ENCODE results near the gene TIFAB.

The TIFAB gene

GRCh38 chr5:135437422-135437795 is 14.7 kb downstream of the TIFAB start:
- no peak overlapping the region for H3K4me3 ChIP-seq (ENCODE audit: low read length)
- TF ChIP-seq ZNF274 (IDR thresholded peaks at IDR 0.05; ENCODE audit: low read depth, low read length) = no peak

- TF ChIP-seq ZNF274 (IDR thresholded peaks at IDR 0.05; ENCODE audit: low read depth, low read length) = no peak
- no peak overlapping the region for H3K4me3 ChIP-seq (ENCODE audit: low read length)
These were observed 15.2 kb downstream of the TIFAB start for GRCh38 chr5:135436951-135437418.

GRCh38 chr5:135435467-135436330 is 16.5 kb downstream of the TIFAB start:
- H3K4me3 ChIP-seq (ENCODE audit: low read length) = no peak overlapping the region
- TF ChIP-seq ZNF274 (IDR thresholded peaks at IDR 0.05; ENCODE audit: low read depth, low read length) = no peak

- TF ChIP-seq ZNF274 (IDR thresholded peaks at IDR 0.05; ENCODE audit: low read depth, low read length) = no peak
- H3K4me3 ChIP-seq (ENCODE audit: low read length) = no peak overlapping the region
These were observed 17.3 kb downstream of the TIFAB start for GRCh38 chr5:135434591-135435466.

GRCh38 chr5:135433681-135434426 is 18.3 kb downstream of the TIFAB start:
- TF ChIP-seq ZNF274 (IDR thresholded peaks at IDR 0.05; ENCODE audit: low read depth, low read length) = no peak

GRCh38 chr5:135432113-135432512 is 20.0 kb downstream of the TIFAB start:
- H3K4me3 ChIP-seq (ENCODE audit: low read length) = no peak overlapping the region
- no peak for TF ChIP-seq ZNF274 (IDR thresholded peaks at IDR 0.05; ENCODE audit: low read depth, low read length)

More at GRCh38 chr5:135433681-135434426, 18.3 kb downstream of the TIFAB start:
- no peak overlapping the region for H3K4me3 ChIP-seq (ENCODE audit: low read length)

GRCh38 chr5:135430135-135430437 is 22.1 kb downstream of the TIFAB start:
- TF ChIP-seq ZNF274 (IDR thresholded peaks at IDR 0.05; ENCODE audit: low read depth, low read length) = no peak
- H3K4me3 ChIP-seq (ENCODE audit: low read length) = no peak overlapping the region

- H3K4me3 ChIP-seq (ENCODE audit: low read length) = no peak overlapping the region
- no peak for TF ChIP-seq ZNF274 (IDR thresholded peaks at IDR 0.05; ENCODE audit: low read depth, low read length)
These were observed 22.6 kb downstream of the TIFAB start for GRCh38 chr5:135429301-135430134.

- H3K4me3 ChIP-seq (ENCODE audit: low read length) = no peak overlapping the region
- TF ChIP-seq ZNF274 (IDR thresholded peaks at IDR 0.05; ENCODE audit: low read depth, low read length) = no peak
These were observed 23.6 kb downstream of the TIFAB start for GRCh38 chr5:135428586-135428985.

- no peak for TF ChIP-seq ZNF274 (IDR thresholded peaks at IDR 0.05; ENCODE audit: low read depth, low read length)
- no peak overlapping the region for H3K4me3 ChIP-seq (ENCODE audit: low read length)
These were observed 25.8 kb downstream of the TIFAB start for GRCh38 chr5:135426102-135427082.

GRCh38 chr5:135425641-135426040 is 26.5 kb downstream of the TIFAB start:
- H3K4me3 ChIP-seq (ENCODE audit: low read length) = no peak overlapping the region
- TF ChIP-seq ZNF274 (IDR thresholded peaks at IDR 0.05; ENCODE audit: low read depth, low read length) = no peak

GRCh38 chr5:135423846-135424168 is 28.3 kb downstream of the TIFAB start:
- no peak for TF ChIP-seq ZNF274 (IDR thresholded peaks at IDR 0.05; ENCODE audit: low read depth, low read length)

More at GRCh38 chr5:135423846-135424168, 28.3 kb downstream of the TIFAB start:
- no peak overlapping the region for H3K4me3 ChIP-seq (ENCODE audit: low read length)
